HepG2 (cell line): ENCODE results near the gene TNK1. TPM values are rescaled to one million over a fixed set of nuclear protein-coding genes. Genes with fewer than 3 reads are reported as not detected.

Source experiments
- ATF1 ChIP-seq: IDR thresholded peaks from 2 replicates; pipeline ENCODE4 v1.6.1; 2016; ENCODE audit warnings: mild to moderate bottlenecking, control low read depth
- CEBPG ChIP-seq: IDR thresholded peaks from 2 replicates; pipeline ENCODE4 v1.6.1; 2016
- GATA4 ChIP-seq: sonication (generic); IDR thresholded peaks from 2 replicates; pipeline ENCODE4 v1.6.1; 2016; ENCODE audit warnings: antibody characterized with exemption, low read depth, borderline replicate concordance
- GMEB2 ChIP-seq: IDR thresholded peaks from 2 replicates; pipeline ENCODE4 v1.6.1; 2016; ENCODE audit warnings: missing biosample characterization, missing genetic modification reagents, low read depth
- HNRNPH1 ChIP-seq: fragments of 200-400 bp; formaldehyde crosslinking; optimal IDR thresholded peaks from 2 replicates; pipeline ENCODE3; 2017; ENCODE audit warnings: mild to moderate bottlenecking, low read depth, low read length
- SMARCC2 ChIP-seq: fragments of 450-650 bp; IDR thresholded peaks from 2 replicates; pipeline ENCODE4 v1.6.1; 2017; ENCODE audit warnings: antibody characterized with exemption, mild to moderate bottlenecking
- TERF1 ChIP-seq: sonication (generic); formaldehyde crosslinking; IDR thresholded peaks from 2 replicates; pipeline ENCODE4 v1.8.0; 2022; ENCODE audit warnings: mild to moderate bottlenecking, missing genetic modification reagents, moderate library complexity
- ZFP91 ChIP-seq: sonication (generic); formaldehyde crosslinking; IDR thresholded peaks from 2 replicates; pipeline ENCODE4 v1.9.0; 2022; ENCODE audit warnings: missing genetic modification reagents, mild to moderate bottlenecking, borderline replicate concordance
- ZNF234 ChIP-seq: sonication (generic); formaldehyde crosslinking; conservative IDR thresholded peaks from 2 replicates; pipeline ENCODE4 v1.5.1; 2020; ENCODE audit warnings: mild to moderate bottlenecking, missing genetic modification reagents
- ZNF784 ChIP-seq: sonication (generic); formaldehyde crosslinking; IDR thresholded peaks from 2 replicates; pipeline ENCODE4 v1.5.1; 2020; ENCODE audit warnings: missing genetic modification reagents, mild to moderate bottlenecking, borderline replicate concordance
- polyA plus RNA-seq, 8 experiments: library from polyadenylated mRNA; depleted of rRNA in 3 of 8; stranded (reverse) in 7 of 8; unstranded in 1 of 8; fragments of >200 nt; fragmentation: Illumina TruSeq in 4 of 8; extraction: Trizol in 4 of 8; gene quantifications; 2 replicates each; pipeline versions ENCODE4 v1.2.1 to v1.2.3, GENCODE V29; 2011 to 2016; ENCODE audit warnings: low read depth in 4 of 8, missing spikeins in 1 of 8, mixed read lengths in 1 of 8; ENCODE audit not compliant: insufficient read depth in 1 of 8
- total RNA-seq, 5 experiments: library from RNA; depleted of rRNA; stranded (reverse); fragments of >200 nt; fragmentation: Illumina TruSeq; extraction: Trizol; gene quantifications; 2 replicates each; pipeline ENCODE4 v1.2.3, GENCODE V29; 2016; ENCODE audit warnings: low read depth in 1 of 5

The TNK1 gene
- total and polyA plus RNA-seq, 2 of the 13 experiments (the other 11 are each of a cell fraction or from before 2014, with no cell fraction given), result 2.0 to 3.5 TPM

- TF ChIP-seq ZFP91 (no peak), TERF1 (no peak), HNRNPH1 (no peak), ZNF784 (no peak), GATA4 (no peak), ATF1 (CRISPR knock-in tag) (no peak), CEBPG (CRISPR knock-in tag) (no peak), SMARCC2 (no peak), ZNF234 (no peak), GMEB2 (CRISPR knock-in tag) (no peak)
These were observed 27.8 kb upstream of the TNK1 start (continued) for GRCh38 chr17:7352910-7353635.
